ENCODE measurements around the gene MACF1. TPM values are rescaled to one million over a fixed set of nuclear protein-coding genes. Genes with fewer than 3 reads are reported as not detected.
A peak's percentile ranks its signal among the peaks of the same experiment; 100 is the strongest.

Gene MACF1
- total and polyA plus RNA-seq, 2 of the 13 experiments (the other 11 are each of a cell fraction or from before 2014, with no cell fraction given), result 36.7 to 65.4 TPM

DNA sequence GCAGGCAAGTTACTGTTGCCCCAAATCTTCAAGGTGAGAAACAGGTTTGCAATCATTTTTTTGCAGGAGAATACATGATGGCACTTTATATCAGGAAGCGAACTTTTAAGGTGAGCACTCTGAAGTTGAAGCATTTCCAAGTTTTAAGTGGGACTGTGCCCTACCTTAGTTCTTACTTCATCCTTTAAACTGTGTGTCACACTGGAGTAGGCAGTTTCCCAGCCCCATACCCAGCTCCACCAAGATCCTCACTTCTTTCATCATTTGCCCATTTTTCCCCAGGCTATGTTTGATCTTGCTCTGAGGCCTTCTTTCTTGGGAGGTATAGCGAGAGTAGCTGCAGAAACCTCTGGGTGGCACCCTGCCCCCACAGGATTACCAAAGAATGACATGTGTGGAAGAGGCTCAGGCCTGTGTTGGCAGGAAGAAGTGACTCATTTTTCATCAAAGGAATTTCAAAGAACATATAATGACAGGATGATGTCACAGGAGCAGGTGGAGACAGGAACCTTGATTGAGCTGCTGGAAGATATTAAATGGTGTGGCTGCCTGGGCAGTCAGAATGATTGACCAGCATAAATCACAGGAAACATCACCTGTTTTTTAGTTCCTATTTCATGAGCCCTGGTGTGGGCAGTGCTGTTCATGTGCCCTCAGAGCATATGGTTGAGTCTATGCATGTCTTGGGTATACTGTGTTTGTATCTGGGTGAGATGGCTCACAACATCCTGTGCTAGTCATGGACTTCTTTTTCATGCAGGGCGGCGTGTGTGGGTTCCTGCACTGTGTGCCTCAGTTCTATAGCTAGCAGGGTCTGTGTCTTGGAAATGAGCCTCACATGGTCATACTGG is 20.8 kb upstream of the MACF1 start (continued):
- TF ChIP-seq PRDM15 (CRISPR knock-in tag; IDR thresholded peaks at IDR 0.05), result no peak
- no peak for TF ChIP-seq HNRNPLL (IDR thresholded peaks at IDR 0.05; ENCODE audit: low read depth, low read length, poor library complexity, severe bottlenecking)
- no peak for TF ChIP-seq FOXK2 (IDR thresholded peaks at IDR 0.05)
- no peak for TF ChIP-seq HNRNPUL1 (IDR thresholded peaks at IDR 0.05; ENCODE audit: low read depth, low read length)
- TF ChIP-seq, protein P1, sequence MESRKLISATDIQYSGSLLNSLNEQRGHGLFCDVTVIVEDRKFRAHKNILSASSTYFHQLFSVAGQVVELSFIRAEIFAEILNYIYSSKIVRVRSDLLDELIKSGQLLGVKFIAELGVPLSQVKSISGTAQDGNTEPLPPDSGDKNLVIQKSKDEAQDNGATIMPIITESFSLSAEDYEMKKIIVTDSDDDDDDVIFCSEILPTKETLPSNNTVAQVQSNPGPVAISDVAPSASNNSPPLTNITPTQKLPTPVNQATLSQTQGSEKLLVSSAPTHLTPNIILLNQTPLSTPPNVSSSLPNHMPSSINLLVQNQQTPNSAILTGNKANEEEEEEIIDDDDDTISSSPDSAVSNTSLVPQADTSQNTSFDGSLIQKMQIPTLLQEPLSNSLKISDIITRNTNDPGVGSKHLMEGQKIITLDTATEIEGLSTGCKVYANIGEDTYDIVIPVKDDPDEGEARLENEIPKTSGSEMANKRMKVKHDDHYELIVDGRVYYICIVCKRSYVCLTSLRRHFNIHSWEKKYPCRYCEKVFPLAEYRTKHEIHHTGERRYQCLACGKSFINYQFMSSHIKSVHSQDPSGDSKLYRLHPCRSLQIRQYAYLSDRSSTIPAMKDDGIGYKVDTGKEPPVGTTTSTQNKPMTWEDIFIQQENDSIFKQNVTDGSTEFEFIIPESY (CRISPR knock-in tag; IDR thresholded peaks at IDR 0.05), result peak; percentile 54; the same call in 1 of the 2 replicates
- TF ChIP-seq, protein P2, sequence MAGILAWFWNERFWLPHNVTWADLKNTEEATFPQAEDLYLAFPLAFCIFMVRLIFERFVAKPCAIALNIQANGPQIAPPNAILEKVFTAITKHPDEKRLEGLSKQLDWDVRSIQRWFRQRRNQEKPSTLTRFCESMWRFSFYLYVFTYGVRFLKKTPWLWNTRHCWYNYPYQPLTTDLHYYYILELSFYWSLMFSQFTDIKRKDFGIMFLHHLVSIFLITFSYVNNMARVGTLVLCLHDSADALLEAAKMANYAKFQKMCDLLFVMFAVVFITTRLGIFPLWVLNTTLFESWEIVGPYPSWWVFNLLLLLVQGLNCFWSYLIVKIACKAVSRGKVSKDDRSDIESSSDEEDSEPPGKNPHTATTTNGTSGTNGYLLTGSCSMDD (CRISPR knock-in tag; IDR thresholded peaks at IDR 0.05), result no peak
- no peak for TF ChIP-seq ZBTB38 (CRISPR knock-in tag; IDR thresholded peaks at IDR 0.05)
- no peak for TF ChIP-seq ZNF570 (CRISPR knock-in tag; IDR thresholded peaks at IDR 0.05; ENCODE audit: borderline replicate concordance)
- TF ChIP-seq THAP7 (CRISPR knock-in tag; IDR thresholded peaks at IDR 0.05), result no peak
- peak; percentile 33; the same call in 1 of the 2 replicates for TF ChIP-seq ZNF24 (IDR thresholded peaks at IDR 0.05)
- no peak for TF ChIP-seq ZNF883 (CRISPR knock-in tag; IDR thresholded peaks at IDR 0.05; ENCODE audit: not compliant biosample characterization)
- TF ChIP-seq ESRRA (CRISPR knock-in tag; IDR thresholded peaks at IDR 0.05; ENCODE audit: low read depth), result no peak
- TF ChIP-seq HMGA1 (CRISPR knock-in tag; conservative IDR thresholded peaks at IDR 0.05), result no peak
- TF ChIP-seq, protein P3, sequence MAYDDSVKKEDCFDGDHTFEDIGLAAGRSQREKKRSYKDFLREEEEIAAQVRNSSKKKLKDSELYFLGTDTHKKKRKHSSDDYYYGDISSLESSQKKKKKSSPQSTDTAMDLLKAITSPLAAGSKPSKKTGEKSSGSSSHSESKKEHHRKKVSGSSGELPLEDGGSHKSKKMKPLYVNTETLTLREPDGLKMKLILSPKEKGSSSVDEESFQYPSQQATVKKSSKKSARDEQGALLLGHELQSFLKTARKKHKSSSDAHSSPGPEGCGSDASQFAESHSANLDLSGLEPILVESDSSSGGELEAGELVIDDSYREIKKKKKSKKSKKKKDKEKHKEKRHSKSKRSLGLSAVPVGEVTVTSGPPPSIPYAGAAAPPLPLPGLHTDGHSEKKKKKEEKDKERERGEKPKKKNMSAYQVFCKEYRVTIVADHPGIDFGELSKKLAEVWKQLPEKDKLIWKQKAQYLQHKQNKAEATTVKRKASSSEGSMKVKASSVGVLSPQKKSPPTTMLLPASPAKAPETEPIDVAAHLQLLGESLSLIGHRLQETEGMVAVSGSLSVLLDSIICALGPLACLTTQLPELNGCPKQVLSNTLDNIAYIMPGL (CRISPR knock-in tag; IDR thresholded peaks at IDR 0.05; ENCODE audit: borderline replicate concordance in 1 of 2, low read depth in 1 of 2), result 0 out of 4 replicates have a peak, but pooled peaks of 1 of the 2 experiments have one; percentile 16
- TF ChIP-seq KDM1A (CRISPR knock-in tag; IDR thresholded peaks at IDR 0.05), result no peak
- TF ChIP-seq RBFOX2 (IDR thresholded peaks at IDR 0.05; ENCODE audit: low read depth, low read length), result no peak
- no peak for TF ChIP-seq ZNF878 (CRISPR knock-in tag; IDR thresholded peaks at IDR 0.05)
- TF ChIP-seq ZC3H4 (CRISPR knock-in tag; IDR thresholded peaks at IDR 0.05; ENCODE audit: borderline replicate concordance), result no peak
- no peak for TF ChIP-seq SMAD9 (CRISPR knock-in tag; IDR thresholded peaks at IDR 0.05)
- TF ChIP-seq JUND (CRISPR knock-in tag; IDR thresholded peaks at IDR 0.05), result peak; percentile 40; the same call in 1 of the 2 replicates

Data from HepG2 (cell line).